GM19463 (cell line): ENCODE results near the gene GPR3.

ENCODE experiments used
- ATAC-seq: cut with Tn5 transposase; IDR thresholded peaks from one replicate; pipeline ENCODE4 v1.9.1; 2021; ENCODE audit warnings: mild to moderate bottlenecking, moderate library complexity; ENCODE audit not compliant: unreplicated experiment

The GPR3 gene

GRCh38 chr1:27392096-27392777, at the start of gene GPR3:
Gene GPR3, plus strand, starts transcription at chr1:27392622. Its CDS starts 1,177 bp downstream, at chr1:27393799.
- ATAC-seq: peak; percentile 87

- ATAC-seq: no peak
Measured at GRCh38 chr1:27342778-27343638, 49.4 kb upstream of the GPR3 start.

GRCh38 chr1:27343639-27344025, 48.8 kb upstream of the GPR3 start:
- no peak for ATAC-seq

- ATAC-seq: no peak
Measured at GRCh38 chr1:27345272-27345671, 47.1 kb upstream of the GPR3 start.

- no peak for ATAC-seq
Measured at GRCh38 chr1:27346357-27346756, 46.1 kb upstream of the GPR3 start.

- no peak for ATAC-seq
Measured at GRCh38 chr1:27346991-27347624, 45.3 kb upstream of the GPR3 start.

GRCh38 chr1:27348861-27349783, 43.3 kb upstream of the GPR3 start:
- ATAC-seq: no peak

GRCh38 chr1:27349784-27350662, 42.4 kb upstream of the GPR3 start:
- no peak for ATAC-seq

GRCh38 chr1:27350663-27351540, 41.5 kb upstream of the GPR3 start:
- no peak for ATAC-seq

- ATAC-seq: no peak
Measured at GRCh38 chr1:27351541-27352107, 40.8 kb upstream of the GPR3 start.

- no peak for ATAC-seq
Measured at GRCh38 chr1:27353166-27353565, 39.3 kb upstream of the GPR3 start.

GRCh38 chr1:27353629-27354028, 38.8 kb upstream of the GPR3 start:
- no peak for ATAC-seq

- ATAC-seq: no peak
Measured at GRCh38 chr1:27355683-27356082, 36.7 kb upstream of the GPR3 start.

GRCh38 chr1:27356277-27356618, 36.2 kb upstream of the GPR3 start:
- no peak for ATAC-seq

GRCh38 chr1:27356619-27357280, 35.7 kb upstream of the GPR3 start:
- ATAC-seq: no peak

- peak; percentile 48 for ATAC-seq
Measured at GRCh38 chr1:27357281-27358037, 35.0 kb upstream of the GPR3 start.
